Upper lobe of right lung (tissue), 1 donor: ENCODE measurements around the gene DPP6. TPM values are rescaled to one million over a fixed set of nuclear protein-coding genes. Genes with fewer than 3 reads are reported as not detected.

ENCODE experiments used
- ATAC-seq: fragments of 200-7000 bp; cut with Tn5 transposase; one replicate; pipeline ENCODE4 v1.9.1; 2020; ENCODE audit warnings: mild to moderate bottlenecking, moderate library complexity
- DNase-seq: peaks from one replicate; pipeline ENCODE4 v3.0.0-alpha.2; 2020
- H3K27ac ChIP-seq: fragments of 200-600 bp; one replicate; pipeline ENCODE4 v1.8.0; 2022
- H3K27me3 ChIP-seq: fragments of 200-600 bp; one replicate; pipeline ENCODE4 v1.8.0; 2022; ENCODE audit warnings: mild to moderate bottlenecking
- H3K36me3 ChIP-seq: fragments of 200-600 bp; one replicate; pipeline ENCODE4 v1.8.0; 2022
- H3K4me1 ChIP-seq: fragments of 200-600 bp; one replicate; pipeline ENCODE4 v1.8.0; 2022
- H3K4me3 ChIP-seq: fragments of 200-600 bp; one replicate; pipeline ENCODE4 v1.8.0; 2022; ENCODE audit warnings: mild to moderate bottlenecking
- H3K9me3 ChIP-seq: fragments of 200-600 bp; one replicate; pipeline ENCODE4 v1.8.0; 2022
- intact Hi-C: fragments of 100-400 bp; cut with DNase I; formaldehyde crosslinking; loops from one replicate; pipeline ENCODE4 v1.11.0; 2022
- total RNA-seq: library from RNA; stranded (reverse); fragmentation: NEBNext Ultra II Directional; extraction: Animal tissue kit (Norgen Biotek cat#: 25700); gene quantifications from one replicate; pipeline ENCODE4 v1.2.1, GENCODE V29; 2021
- TF ChIP-seq, protein P1 (sequence below): fragments of 200-600 bp; IDR thresholded peaks from one replicate; pipeline ENCODE4 v1.8.0; 2022; ENCODE audit warnings: antibody characterized with exemption
- donor health status: DM: no; HTN: yes; CAD: no; lungs with severe emphysema.

The DPP6 gene
- total RNA-seq, 1 donor from 2014 or later: 1.6 TPM

DNA sequence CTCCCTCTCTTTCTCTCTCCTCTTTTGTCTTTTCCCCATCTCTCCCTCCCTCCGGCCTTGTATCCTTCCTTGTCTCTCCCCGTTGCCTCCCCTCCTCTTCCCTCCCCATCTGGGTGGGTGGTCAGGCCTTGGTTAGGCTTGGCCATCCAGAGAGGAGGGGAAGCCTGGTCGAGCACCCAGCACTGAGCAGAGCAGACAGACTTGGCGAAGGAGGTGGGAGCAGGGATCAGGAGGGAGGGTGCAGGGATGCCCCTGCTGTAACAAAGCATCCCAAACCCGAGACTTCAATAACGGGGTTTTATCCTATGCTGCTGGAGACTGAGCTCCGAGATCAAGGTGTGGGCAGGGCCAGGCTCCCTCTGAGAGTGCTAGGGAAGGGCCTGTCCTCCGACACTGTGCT, 853.4 kb downstream of the DPP6 start:
- no peaks in the 10 kb centered on the region for H3K9me3 ChIP-seq
- H3K27me3 ChIP-seq: peaks cover 10% of the 10 kb centered on the region
- peak; percentile 33 for DNase-seq
- no peaks in the 10 kb centered on the region for H3K36me3 ChIP-seq
- H3K27ac ChIP-seq: no peak overlapping the region
- intact Hi-C loops: no loop called here
- no peaks in the 10 kb centered on the region for H3K4me1 ChIP-seq
- H3K4me3 ChIP-seq: no peak overlapping the region
- TF ChIP-seq, protein P1, sequence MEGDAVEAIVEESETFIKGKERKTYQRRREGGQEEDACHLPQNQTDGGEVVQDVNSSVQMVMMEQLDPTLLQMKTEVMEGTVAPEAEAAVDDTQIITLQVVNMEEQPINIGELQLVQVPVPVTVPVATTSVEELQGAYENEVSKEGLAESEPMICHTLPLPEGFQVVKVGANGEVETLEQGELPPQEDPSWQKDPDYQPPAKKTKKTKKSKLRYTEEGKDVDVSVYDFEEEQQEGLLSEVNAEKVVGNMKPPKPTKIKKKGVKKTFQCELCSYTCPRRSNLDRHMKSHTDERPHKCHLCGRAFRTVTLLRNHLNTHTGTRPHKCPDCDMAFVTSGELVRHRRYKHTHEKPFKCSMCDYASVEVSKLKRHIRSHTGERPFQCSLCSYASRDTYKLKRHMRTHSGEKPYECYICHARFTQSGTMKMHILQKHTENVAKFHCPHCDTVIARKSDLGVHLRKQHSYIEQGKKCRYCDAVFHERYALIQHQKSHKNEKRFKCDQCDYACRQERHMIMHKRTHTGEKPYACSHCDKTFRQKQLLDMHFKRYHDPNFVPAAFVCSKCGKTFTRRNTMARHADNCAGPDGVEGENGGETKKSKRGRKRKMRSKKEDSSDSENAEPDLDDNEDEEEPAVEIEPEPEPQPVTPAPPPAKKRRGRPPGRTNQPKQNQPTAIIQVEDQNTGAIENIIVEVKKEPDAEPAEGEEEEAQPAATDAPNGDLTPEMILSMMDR: no peak
- no peak for ATAC-seq

- Histone ChIP-seq H3K36me3 (no peaks in the 10 kb centered on the region), H3K27ac (no peak overlapping the region), H3K9me3 (no peaks in the 10 kb centered on the region), H3K4me3 (no peak overlapping the region), H3K27me3 (peaks cover 10% of the 10 kb centered on the region), H3K4me1 (no peaks in the 10 kb centered on the region)
- intact Hi-C loops: no loop called here
- TF ChIP-seq, protein P1: no peak
- no peak for ATAC-seq
- no peak for DNase-seq
Measured at GRCh38 chr7:154906201-154906600, 854.0 kb downstream of the DPP6 start.

GRCh38 chr7:154906736-154907355, 854.6 kb downstream of the DPP6 start:
- Histone ChIP-seq H3K4me1 (no peaks in the 10 kb centered on the region), H3K36me3 (no peaks in the 10 kb centered on the region), H3K9me3 (no peaks in the 10 kb centered on the region), H3K27ac (no peak overlapping the region), H3K27me3 (peaks cover 10% of the 10 kb centered on the region), H3K4me3 (no peak overlapping the region)
- peak; percentile 52 for DNase-seq
- ATAC-seq: no peak
- intact Hi-C loops: no loop called here
- TF ChIP-seq, protein P1: no peak

GRCh38 chr7:154907651-154908620, 855.7 kb downstream of the DPP6 start:
- no peak overlapping the region for H3K27ac ChIP-seq
- TF ChIP-seq, protein P1: no peak
- H3K4me1 ChIP-seq: no peaks in the 10 kb centered on the region
- ATAC-seq (no peak), DNase-seq (peak; percentile 48)
- no peaks in the 10 kb centered on the region for H3K36me3 ChIP-seq
- H3K4me3 ChIP-seq: no peak overlapping the region
- intact Hi-C loops: no loop called here
- H3K9me3 ChIP-seq: no peaks in the 10 kb centered on the region
- peaks cover 10% of the 10 kb centered on the region for H3K27me3 ChIP-seq

- TF ChIP-seq, protein P1: no peak
- Histone ChIP-seq H3K9me3 (no peaks in the 10 kb centered on the region), H3K27me3 (peaks cover 15% of the 10 kb centered on the region), H3K27ac (no peak overlapping the region), H3K36me3 (no peaks in the 10 kb centered on the region), H3K4me3 (no peak overlapping the region), H3K4me1 (peaks cover 4% of the 10 kb centered on the region)
- intact Hi-C loops: no loop called here
- DNase-seq (no peak), ATAC-seq (no peak)
Measured at GRCh38 chr7:154909241-154910105, 857.3 kb downstream of the DPP6 start.
